T-helper 2 cell treated with Interferon-gamma antibody and Interleukin-4, amounts not matched to agents 5 μg/mL and 100 μg/mL, for 36 hours (primary cell): ENCODE data around the gene ODAD3.
"Not testable (repeated sequence)": the region's sequence is repeated elsewhere in the genome, so short reads cannot be mapped to it uniquely, and the experiment has no call there.

Experiments
- DNase-seq: peaks from one replicate; pipeline ENCODE4 v3.0.0; 2021; ENCODE audit warnings: low spot score
- H3K27ac Mint-ChIP-seq: one replicate; pipeline ENCODE4 v1.8.0; 2021; ENCODE audit warnings: mild to moderate bottlenecking, mixed read lengths
- H3K27me3 Mint-ChIP-seq: one replicate; pipeline ENCODE4 v1.8.0; 2021; ENCODE audit warnings: low read depth, mixed read lengths
- H3K36me3 Mint-ChIP-seq: one replicate; pipeline ENCODE4 v1.8.0; 2021; ENCODE audit warnings: low read depth, mixed read lengths
- H3K4me1 Mint-ChIP-seq: one replicate; pipeline ENCODE4 v1.8.0; 2021; ENCODE audit warnings: low read depth, mixed read lengths
- H3K4me3 Mint-ChIP-seq: one replicate; pipeline ENCODE4 v1.8.0; 2022; ENCODE audit warnings: mild to moderate bottlenecking, moderate library complexity, mixed read lengths
- H3K9me3 Mint-ChIP-seq: one replicate; pipeline ENCODE4 v1.8.0; 2021; ENCODE audit warnings: mixed read lengths

The ODAD3 gene

GRCh38 chr19:11416346-11417052 lies 18.4 kb downstream of the ODAD3 start:
- no peaks in the 10 kb centered on the region for H3K9me3 Mint-ChIP-seq
- H3K4me3 Mint-ChIP-seq, result no peak overlapping the region
- no peaks in the 10 kb centered on the region for H3K36me3 Mint-ChIP-seq
- no peak overlapping the region for H3K27ac Mint-ChIP-seq
- no peak for DNase-seq
- H3K27me3 Mint-ChIP-seq, result peaks cover 55% of the 10 kb centered on the region
- peaks cover 7% of the 10 kb centered on the region for H3K4me1 Mint-ChIP-seq

GRCh38 chr19:11414544-11414943 lies 20.4 kb downstream of the ODAD3 start:
- DNase-seq, result no peak
- no peak overlapping the region for H3K27ac Mint-ChIP-seq
- peaks cover 37% of the 10 kb centered on the region for H3K27me3 Mint-ChIP-seq
- no peaks in the 10 kb centered on the region for H3K36me3 Mint-ChIP-seq
- no peaks in the 10 kb centered on the region for H3K4me1 Mint-ChIP-seq
- H3K4me3 Mint-ChIP-seq, result no peak overlapping the region
- no peaks in the 10 kb centered on the region for H3K9me3 Mint-ChIP-seq

GRCh38 chr19:11410682-11411081 lies 24.2 kb downstream of the ODAD3 start:
- no peak for DNase-seq
- Mint-ChIP-seq H3K27me3 (peaks cover 9% of the 10 kb centered on the region), H3K27ac (no peak overlapping the region), H3K36me3 (no peaks in the 10 kb centered on the region), H3K9me3 (no peaks in the 10 kb centered on the region), H3K4me1 (no peaks in the 10 kb centered on the region), H3K4me3 (no peak overlapping the region)

- Mint-ChIP-seq H3K9me3 (no peaks in the 10 kb centered on the region), H3K27ac (no peak overlapping the region), H3K27me3 (peaks cover 3% of the 10 kb centered on the region), H3K36me3 (no peaks in the 10 kb centered on the region), H3K4me3 (no peak overlapping the region), H3K4me1 (no peaks in the 10 kb centered on the region)
- no peak for DNase-seq
These were observed 26.3 kb downstream of the ODAD3 start for GRCh38 chr19:11408591-11408990.

- not testable (repeated sequence) for H3K27ac Mint-ChIP-seq, H3K27me3 Mint-ChIP-seq, H3K4me1 Mint-ChIP-seq, H3K9me3 Mint-ChIP-seq, DNase-seq, H3K4me3 Mint-ChIP-seq, H3K36me3 Mint-ChIP-seq
These were observed 28.2 kb downstream of the ODAD3 start for GRCh38 chr19:11406703-11407236.

- Mint-ChIP-seq H3K27ac (no peak overlapping the region), H3K36me3 (no peaks in the 10 kb centered on the region), H3K9me3 (no peaks in the 10 kb centered on the region), H3K4me1 (no peaks in the 10 kb centered on the region), H3K27me3 (peaks cover 3% of the 10 kb centered on the region), H3K4me3 (no peak overlapping the region)
- DNase-seq, result peak; percentile 12
These were observed 28.9 kb downstream of the ODAD3 start for GRCh38 chr19:11405846-11406643.

GRCh38 chr19:11404588-11405222 lies 30.2 kb downstream of the ODAD3 start:
- Mint-ChIP-seq H3K27ac (no peak overlapping the region), H3K4me1 (no peaks in the 10 kb centered on the region), H3K9me3 (no peaks in the 10 kb centered on the region), H3K4me3 (no peak overlapping the region), H3K36me3 (no peaks in the 10 kb centered on the region), H3K27me3 (peaks cover 3% of the 10 kb centered on the region)
- DNase-seq, result no peak

GRCh38 chr19:11401808-11402543 lies 32.9 kb downstream of the ODAD3 start:
- no peak overlapping the region for H3K27ac Mint-ChIP-seq

GRCh38 chr19:11400798-11401197 lies 34.1 kb downstream of the ODAD3 start:
- Mint-ChIP-seq H3K9me3 (no peaks in the 10 kb centered on the region), H3K27ac (no peak overlapping the region), H3K36me3 (no peaks in the 10 kb centered on the region), H3K4me3 (no peak overlapping the region), H3K27me3 (peaks cover 2% of the 10 kb centered on the region), H3K4me1 (no peaks in the 10 kb centered on the region)
- DNase-seq, result no peak

More at GRCh38 chr19:11401808-11402543, 32.9 kb downstream of the ODAD3 start:
- H3K27me3 Mint-ChIP-seq, result peaks cover 2% of the 10 kb centered on the region
- no peak for DNase-seq
- no peaks in the 10 kb centered on the region for H3K4me1 Mint-ChIP-seq
- H3K9me3 Mint-ChIP-seq, result no peaks in the 10 kb centered on the region
- no peaks in the 10 kb centered on the region for H3K36me3 Mint-ChIP-seq
- H3K4me3 Mint-ChIP-seq, result no peak overlapping the region

GRCh38 chr19:11399667-11400066 lies 35.3 kb downstream of the ODAD3 start:
- DNase-seq, result no peak
- no peak overlapping the region for H3K27ac Mint-ChIP-seq
- H3K4me3 Mint-ChIP-seq, result no peak overlapping the region
- H3K9me3 Mint-ChIP-seq, result no peaks in the 10 kb centered on the region
- H3K4me1 Mint-ChIP-seq, result peaks cover 3% of the 10 kb centered on the region
- H3K36me3 Mint-ChIP-seq, result no peaks in the 10 kb centered on the region
- peaks cover 7% of the 10 kb centered on the region for H3K27me3 Mint-ChIP-seq

- H3K4me1 Mint-ChIP-seq, result peaks cover 14% of the 10 kb centered on the region
- H3K27me3 Mint-ChIP-seq, result peaks cover 7% of the 10 kb centered on the region
- H3K4me3 Mint-ChIP-seq, result no peak overlapping the region
- no peak overlapping the region for H3K27ac Mint-ChIP-seq
- no peak for DNase-seq
- H3K9me3 Mint-ChIP-seq, result no peaks in the 10 kb centered on the region
- H3K36me3 Mint-ChIP-seq, result no peaks in the 10 kb centered on the region
These were observed 37.8 kb downstream of the ODAD3 start for GRCh38 chr19:11397089-11397610.

GRCh38 chr19:11390933-11391680 lies 43.8 kb downstream of the ODAD3 start:
- peaks cover 14% of the 10 kb centered on the region for H3K4me1 Mint-ChIP-seq
- H3K9me3 Mint-ChIP-seq, result peaks cover 4% of the 10 kb centered on the region
- H3K27ac Mint-ChIP-seq, result no peak overlapping the region
- peaks cover 10% of the 10 kb centered on the region for H3K27me3 Mint-ChIP-seq
- no peak overlapping the region for H3K4me3 Mint-ChIP-seq
- DNase-seq, result no peak
- no peaks in the 10 kb centered on the region for H3K36me3 Mint-ChIP-seq

- Mint-ChIP-seq H3K27ac (no peak overlapping the region), H3K9me3 (peaks cover 4% of the 10 kb centered on the region), H3K36me3 (no peaks in the 10 kb centered on the region), H3K4me1 (peaks cover 14% of the 10 kb centered on the region), H3K4me3 (no peak overlapping the region), H3K27me3 (peaks cover 9% of the 10 kb centered on the region)
- DNase-seq, result no peak
These were observed 44.6 kb downstream of the ODAD3 start for GRCh38 chr19:11390359-11390758.
